Left renal pelvis (tissue), 4 donors: ENCODE measurements around the gene CBX2. TPM values are rescaled to one million over a fixed set of nuclear protein-coding genes. Genes with fewer than 3 reads are reported as not detected.
"Not testable (repeated sequence)": the region's sequence is repeated elsewhere in the genome, so short reads cannot be mapped to it uniquely, and the experiment has no call there.

Experiments
- DNase-seq, 4 donors: peaks; one replicate each; pipeline ENCODE4 v3.0.0-alpha.2; 2013; ENCODE audit warnings: low read depth in 4 of 4, low spot score in 3 of 4
- polyA plus RNA-seq, 4 donors: library from polyadenylated mRNA; unstranded; fragments of 120-200 nt; gene quantifications; one replicate each; pipeline ENCODE4 v1.2.1, GENCODE V29; 2013; ENCODE audit not compliant: insufficient read length in 4 of 4

Gene CBX2
- polyA plus RNA-seq, 4 donors = 20.9 to 33.3 (median 23.1) TPM

DNA sequence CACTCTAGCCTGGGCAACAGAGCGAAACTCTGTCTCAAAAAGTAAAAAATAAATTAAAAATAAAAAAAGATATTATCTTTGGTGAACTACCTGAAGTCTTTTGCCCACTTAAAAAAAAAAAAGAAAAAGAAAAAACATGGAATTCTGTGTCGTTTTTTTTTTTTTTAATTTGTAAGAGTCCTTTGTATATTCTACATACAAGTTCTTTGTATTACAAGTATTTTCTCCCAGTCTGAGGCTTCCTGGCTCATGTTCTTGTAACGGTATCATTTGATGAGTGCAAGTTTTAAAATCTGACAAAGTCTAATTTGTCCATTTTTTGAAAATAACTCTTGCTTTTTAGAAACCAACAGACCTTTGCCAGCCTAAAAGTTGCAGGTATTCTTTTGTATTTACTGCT lies 12.2 kb upstream of the CBX2 start:
- DNase-seq = no peak

GRCh38 chr17:79769570-79770506 lies 8.1 kb upstream of the CBX2 start:
- no peak for DNase-seq

GRCh38 chr17:79771276-79771675 lies 6.7 kb upstream of the CBX2 start:
- no peak for DNase-seq

DNA sequence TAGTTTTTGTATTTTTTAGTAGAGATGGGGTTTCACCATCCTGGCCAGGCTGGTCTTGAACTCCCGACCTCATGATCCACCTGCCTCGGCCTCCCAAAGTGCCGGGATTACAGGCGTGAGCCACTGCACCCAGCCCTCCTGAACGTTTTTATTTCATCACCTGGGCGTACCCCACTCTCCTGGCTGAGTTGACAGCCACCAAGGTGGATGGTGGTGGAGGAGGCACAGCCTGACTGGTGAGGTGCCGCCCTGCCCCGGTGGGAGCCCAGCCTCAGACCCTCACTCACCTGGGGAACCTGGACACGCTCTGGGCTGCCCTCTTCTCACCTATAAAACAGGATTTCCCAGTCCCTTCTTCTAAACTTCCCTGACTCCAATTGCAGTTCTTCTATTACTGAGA lies 5.2 kb upstream of the CBX2 start:
- DNase-seq = not testable (repeated sequence)

- DNase-seq = no peak
Observed at GRCh38 chr17:79774561-79774975, 3.4 kb upstream of the CBX2 start.

GRCh38 chr17:79775632-79776031 lies 2.3 kb upstream of the CBX2 start:
- DNase-seq = no peak

GRCh38 chr17:79776376-79777119 lies 1.4 kb upstream of the CBX2 start:
- DNase-seq = no peak

- no peak for DNase-seq
Observed at GRCh38 chr17:79777120-79777893, 641 bp upstream of the CBX2 start.

- no peak for DNase-seq
Observed at GRCh38 chr17:79778504-79779083, 646 bp downstream of the CBX2 start.

DNA sequence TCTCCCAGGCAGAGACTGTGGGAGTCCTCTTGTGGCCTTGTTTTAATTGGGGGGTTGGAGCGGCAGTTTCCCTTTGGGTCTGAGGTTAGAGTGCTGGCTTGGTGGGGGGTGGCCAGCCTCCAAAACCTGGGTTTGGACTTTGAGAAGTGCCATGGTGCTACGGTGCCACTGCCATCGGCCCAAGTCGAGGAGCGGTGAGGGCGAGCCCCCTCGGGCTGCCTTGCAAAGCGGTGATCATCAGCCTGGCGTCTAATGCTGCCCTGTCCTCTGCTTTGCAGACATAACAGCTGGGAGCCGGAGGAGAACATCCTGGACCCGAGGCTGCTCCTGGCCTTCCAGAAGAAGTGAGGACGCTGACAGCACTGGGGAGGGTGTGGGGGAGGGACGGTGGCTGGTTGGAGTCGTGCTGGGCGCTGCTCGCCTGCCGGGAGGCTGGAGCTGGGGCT lies 1.2 kb downstream of the CBX2 start:
- DNase-seq = no peak

- no peak for DNase-seq
Observed at GRCh38 chr17:79779661-79780365, 1.9 kb downstream of the CBX2 start.

DNA sequence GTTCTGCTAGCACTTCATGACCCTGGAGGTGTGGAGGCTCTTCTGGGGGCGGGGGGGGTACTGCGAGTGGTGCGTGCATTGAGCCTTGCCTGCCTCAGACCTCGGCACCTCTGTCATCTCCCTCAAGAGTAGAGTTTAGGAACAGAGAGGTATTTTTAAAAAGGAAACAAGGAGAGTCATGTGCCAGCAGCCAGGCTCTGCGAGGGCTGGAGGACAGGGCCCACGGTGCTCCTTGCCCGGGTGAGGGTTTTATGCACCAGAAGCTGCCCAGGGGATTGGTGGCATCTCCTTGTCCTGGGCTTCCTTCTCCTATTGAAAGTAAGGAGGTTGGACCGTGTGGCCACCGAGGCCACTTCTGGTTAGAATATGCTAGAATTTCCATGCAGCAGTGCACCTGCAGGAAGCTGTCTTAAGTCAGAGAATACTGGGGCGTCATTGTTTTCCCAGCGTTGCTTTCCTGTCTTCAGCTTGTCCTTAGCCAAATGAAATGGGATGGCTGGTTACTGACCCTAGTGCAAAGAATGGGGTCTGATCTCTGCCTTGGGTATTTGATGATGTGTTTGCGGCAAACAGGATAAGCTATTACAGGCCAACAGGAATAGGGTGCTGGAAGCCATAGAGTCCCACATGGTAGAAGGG lies 3.2 kb downstream of the CBX2 start:
- DNase-seq = no peak

GRCh38 chr17:79781736-79782575 lies 4.0 kb downstream of the CBX2 start:
- no peak for DNase-seq

DNA sequence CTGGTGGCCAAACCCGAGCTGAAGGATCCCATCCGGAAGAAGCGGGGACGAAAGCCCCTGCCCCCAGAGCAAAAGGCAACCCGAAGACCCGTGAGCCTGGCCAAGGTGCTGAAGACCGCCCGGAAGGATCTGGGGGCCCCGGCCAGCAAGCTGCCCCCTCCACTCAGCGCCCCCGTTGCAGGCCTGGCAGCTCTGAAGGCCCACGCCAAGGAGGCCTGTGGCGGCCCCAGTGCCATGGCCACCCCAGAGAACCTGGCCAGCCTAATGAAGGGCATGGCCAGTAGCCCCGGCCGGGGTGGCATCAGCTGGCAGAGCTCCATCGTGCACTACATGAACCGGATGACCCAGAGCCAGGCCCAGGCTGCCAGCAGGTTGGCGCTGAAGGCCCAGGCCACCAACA lies 5.9 kb downstream of the CBX2 start:
- DNase-seq = no peak

GRCh38 chr17:79784353-79785016 lies 6.5 kb downstream of the CBX2 start:
- no peak for DNase-seq

DNA sequence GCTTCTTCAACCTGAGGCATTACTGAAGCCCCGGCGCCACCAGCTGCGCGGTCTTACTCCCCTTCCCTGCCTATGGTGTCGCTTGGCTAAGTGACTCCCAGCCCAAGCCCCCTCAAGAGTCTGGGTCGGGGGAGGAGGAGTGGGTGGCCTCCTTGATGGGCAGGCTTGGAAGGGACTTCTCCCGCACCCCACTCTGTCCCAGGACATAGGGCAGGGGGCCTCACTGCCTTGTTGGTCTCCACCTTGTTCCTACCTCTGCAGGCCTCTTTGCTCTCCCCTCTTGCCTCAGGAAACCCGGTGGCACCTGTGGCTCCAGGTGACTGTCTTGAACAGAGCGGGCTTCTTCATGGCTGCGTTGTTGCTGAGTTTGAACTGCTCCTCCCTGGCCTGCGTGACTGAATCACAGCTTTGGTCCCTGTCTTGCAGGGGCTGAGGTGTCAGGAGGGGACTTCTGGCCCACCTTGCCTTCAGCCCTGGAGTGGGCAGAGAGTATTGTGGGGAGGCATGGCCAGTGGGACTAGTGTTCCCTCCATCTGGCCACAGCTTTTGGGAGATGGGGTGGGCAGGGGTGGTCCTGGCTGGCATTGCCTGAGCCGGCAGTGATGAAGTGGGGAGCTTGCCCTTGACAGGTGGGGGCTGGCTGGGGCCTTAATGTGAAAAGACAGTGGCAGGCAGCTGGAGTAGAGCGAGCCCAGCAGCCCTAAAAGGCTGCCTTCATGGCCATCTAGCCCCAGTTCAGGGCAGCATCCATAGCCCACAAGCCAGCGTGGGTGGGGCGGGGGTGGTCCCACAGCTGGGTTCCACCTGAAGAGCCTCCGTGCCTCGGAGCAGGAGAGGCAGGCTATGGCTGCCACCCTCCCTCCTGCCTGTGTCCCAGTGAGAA lies 7.3 kb downstream of the CBX2 start:
- no peak for DNase-seq
